Coronary artery (tissue), 2 donors: ENCODE measurements around the gene FAM151A.
A peak's percentile ranks its signal among the peaks of the same experiment; 100 is the strongest.

Experiments
- DNase-seq: peaks from one replicate; pipeline ENCODE4 v3.0.0-alpha.2; 2017; ENCODE audit warnings: low spot score
- H3K27ac ChIP-seq, 2 donors: fragments of 200-600 bp; sonication (generic); one replicate each; pipeline ENCODE4 v1.5.1; 2016 to 2019
- H3K4me3 ChIP-seq: fragments of 200-600 bp; sonication (generic); 2 replicates; pipeline ENCODE4 v1.5.1; 2016; ENCODE audit warnings: mild to moderate bottlenecking, moderate library complexity
- TF ChIP-seq, protein P1 (sequence below): fragments of 200-600 bp; sonication (generic); IDR thresholded peaks from one replicate; pipeline ENCODE4 v1.5.1; 2019; ENCODE audit warnings: antibody characterized with exemption

FAM151A gene

DNA sequence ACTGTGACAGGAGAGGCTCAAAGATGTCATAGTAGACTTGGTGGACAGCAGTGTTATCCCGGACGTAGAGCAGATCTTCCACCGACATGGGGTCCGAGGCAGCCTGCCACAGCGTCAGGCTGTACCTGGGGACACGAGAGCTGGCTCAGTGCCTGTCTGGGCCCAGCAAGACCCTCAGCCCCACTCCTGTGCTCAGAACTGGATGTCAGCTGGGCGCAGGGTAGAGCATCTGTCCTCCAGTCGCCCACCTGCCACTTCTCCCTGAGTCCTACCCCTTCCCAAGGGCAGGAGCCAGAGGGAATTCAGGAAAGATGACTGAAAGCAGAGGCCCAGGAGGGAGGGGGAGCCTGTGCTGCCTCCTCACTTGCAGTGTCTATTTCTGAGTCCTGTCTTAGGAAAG lies 11.7 kb downstream of the FAM151A start:
- Histone ChIP-seq H3K27ac (no peak overlapping the region), H3K4me3 (no peak overlapping the region)
- TF ChIP-seq, protein P1, sequence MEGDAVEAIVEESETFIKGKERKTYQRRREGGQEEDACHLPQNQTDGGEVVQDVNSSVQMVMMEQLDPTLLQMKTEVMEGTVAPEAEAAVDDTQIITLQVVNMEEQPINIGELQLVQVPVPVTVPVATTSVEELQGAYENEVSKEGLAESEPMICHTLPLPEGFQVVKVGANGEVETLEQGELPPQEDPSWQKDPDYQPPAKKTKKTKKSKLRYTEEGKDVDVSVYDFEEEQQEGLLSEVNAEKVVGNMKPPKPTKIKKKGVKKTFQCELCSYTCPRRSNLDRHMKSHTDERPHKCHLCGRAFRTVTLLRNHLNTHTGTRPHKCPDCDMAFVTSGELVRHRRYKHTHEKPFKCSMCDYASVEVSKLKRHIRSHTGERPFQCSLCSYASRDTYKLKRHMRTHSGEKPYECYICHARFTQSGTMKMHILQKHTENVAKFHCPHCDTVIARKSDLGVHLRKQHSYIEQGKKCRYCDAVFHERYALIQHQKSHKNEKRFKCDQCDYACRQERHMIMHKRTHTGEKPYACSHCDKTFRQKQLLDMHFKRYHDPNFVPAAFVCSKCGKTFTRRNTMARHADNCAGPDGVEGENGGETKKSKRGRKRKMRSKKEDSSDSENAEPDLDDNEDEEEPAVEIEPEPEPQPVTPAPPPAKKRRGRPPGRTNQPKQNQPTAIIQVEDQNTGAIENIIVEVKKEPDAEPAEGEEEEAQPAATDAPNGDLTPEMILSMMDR, result no peak
- DNase-seq, result peak; percentile 50

DNA sequence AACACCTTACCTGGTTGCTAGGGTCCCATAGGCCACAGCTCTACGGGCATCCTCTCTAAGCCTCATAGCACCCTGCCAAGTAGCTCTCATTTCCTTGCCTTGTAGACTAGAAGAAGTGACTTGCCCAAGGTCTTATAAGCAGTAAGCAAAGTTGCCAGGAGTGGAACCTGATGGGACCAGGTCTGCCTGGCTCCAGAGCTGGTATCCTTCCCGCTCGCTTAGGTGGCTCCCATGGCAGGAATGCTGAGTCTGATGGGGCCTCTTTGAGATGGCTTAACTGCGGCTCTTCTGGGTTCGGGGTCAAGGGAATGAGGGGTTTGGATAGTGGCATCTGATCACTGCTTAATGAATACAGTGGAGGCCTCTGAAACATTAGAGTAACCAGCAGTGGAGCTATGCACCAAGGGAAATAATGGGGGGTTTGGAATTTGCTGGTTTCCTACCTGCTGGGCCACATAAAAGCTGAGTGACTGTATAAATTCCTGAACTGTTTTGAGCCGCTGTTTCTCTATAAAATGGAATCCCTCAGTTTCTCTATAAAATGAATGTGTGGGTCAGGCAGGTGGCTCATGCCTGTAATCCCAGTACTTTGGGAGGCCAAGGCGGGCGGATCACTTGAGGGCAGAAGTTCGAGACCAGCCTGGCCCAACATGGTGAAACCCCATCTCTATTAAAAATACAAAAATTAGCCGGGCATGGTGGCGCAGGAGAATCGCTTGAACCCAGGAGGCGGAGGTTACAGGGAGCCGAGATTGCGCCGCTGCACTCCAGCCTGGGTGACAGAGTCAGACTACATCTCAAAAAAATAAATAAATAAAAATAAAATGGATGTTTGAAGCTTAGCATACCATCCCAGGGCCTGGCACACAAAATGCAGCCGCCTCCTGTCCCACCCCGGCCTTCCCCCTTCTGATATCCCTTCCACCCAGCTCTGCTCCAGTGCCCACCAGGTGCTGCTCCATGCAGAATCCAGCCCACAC lies 12.4 kb downstream of the FAM151A start:
- H3K4me3 ChIP-seq, result no peak overlapping the region
- TF ChIP-seq, protein P1, result no peak
- peak; percentile 45 for DNase-seq
- no peak overlapping the region for H3K27ac ChIP-seq

DNA sequence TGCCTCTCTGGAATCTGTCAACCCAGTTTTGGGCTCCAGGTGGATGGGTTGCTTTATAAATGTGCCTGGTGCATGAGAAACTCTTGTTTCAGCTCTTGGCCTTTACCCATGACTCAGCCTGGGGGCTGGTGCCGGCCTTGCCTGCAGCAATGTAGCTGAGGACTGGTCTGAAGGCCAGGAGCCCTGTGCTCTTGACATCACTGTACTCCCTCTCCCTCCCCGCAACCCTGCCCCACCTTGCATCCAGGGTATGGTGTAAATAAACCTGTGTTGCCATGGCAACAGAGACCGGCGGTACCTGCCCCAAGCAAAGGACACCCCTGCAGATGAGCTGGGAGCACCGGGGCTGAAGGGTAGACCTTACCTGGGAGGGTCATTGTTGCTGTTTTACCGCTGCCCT lies 13.3 kb downstream of the FAM151A start:
- peak; percentile 43 for DNase-seq
- TF ChIP-seq, protein P1, result no peak
- H3K27ac ChIP-seq, result no peak overlapping the region
- no peak overlapping the region for H3K4me3 ChIP-seq

DNA sequence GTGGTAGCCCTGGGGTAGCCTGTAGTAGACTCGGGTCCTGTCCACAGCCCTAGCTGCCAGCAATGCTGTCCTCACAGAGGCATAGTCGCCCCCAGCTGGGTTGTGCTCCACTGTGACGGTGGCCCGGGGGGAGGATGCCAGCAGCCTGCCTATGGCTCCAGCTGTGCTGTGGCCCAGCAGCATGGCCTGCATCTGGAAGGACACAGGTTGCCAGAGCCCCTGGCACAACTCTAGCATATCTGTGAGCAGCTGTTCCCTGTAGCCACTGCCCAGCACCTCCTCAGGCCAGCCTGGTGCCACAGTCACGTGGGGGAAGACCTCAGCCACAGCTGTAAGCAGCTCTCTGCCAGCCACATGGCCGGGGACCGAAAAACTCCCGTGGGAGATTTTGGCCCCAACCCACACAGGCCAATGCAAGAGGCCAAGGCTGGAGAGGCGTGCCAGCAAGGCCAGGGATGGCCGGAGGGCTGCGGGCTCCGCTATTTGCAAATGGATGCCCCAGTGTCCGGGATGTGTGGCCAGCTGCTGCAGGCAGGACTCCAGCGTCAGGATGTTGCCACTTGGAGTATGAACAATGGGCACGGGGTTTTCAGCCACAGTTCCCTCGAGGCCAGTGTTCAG lies 13.9 kb downstream of the FAM151A start:
- DNase-seq, result peak; percentile 71
- Histone ChIP-seq H3K4me3 (no peak overlapping the region), H3K27ac (no peak overlapping the region)
- TF ChIP-seq, protein P1, result no peak

- H3K27ac ChIP-seq, result no peak overlapping the region
- DNase-seq, result no peak
These were observed 14.6 kb downstream of the FAM151A start for GRCh38 chr1:54608566-54609230.

GRCh38 chr1:54607821-54608565 lies 15.3 kb downstream of the FAM151A start:
- Histone ChIP-seq H3K27ac (no peak overlapping the region), H3K4me3 (no peak overlapping the region)
- TF ChIP-seq, protein P1, result no peak
- no peak for DNase-seq

More at GRCh38 chr1:54608566-54609230, 14.6 kb downstream of the FAM151A start:
- TF ChIP-seq, protein P1, result no peak
- no peak overlapping the region for H3K4me3 ChIP-seq
